C4-2B (cell line): Measurements from ENCODE around the gene HRG.

Experiments used
- ZFX ChIP-seq: fragments of 450-650 bp; IDR thresholded peaks from 2 replicates; pipeline ENCODE4 v1.6.1; 2017
- TF ChIP-seq, protein P1 (sequence below): fragments of 450-650 bp; conservative IDR thresholded peaks from 2 replicates; pipeline ENCODE4 v1.5.1; 2017; ENCODE audit warnings: mild to moderate bottlenecking

DNA sequence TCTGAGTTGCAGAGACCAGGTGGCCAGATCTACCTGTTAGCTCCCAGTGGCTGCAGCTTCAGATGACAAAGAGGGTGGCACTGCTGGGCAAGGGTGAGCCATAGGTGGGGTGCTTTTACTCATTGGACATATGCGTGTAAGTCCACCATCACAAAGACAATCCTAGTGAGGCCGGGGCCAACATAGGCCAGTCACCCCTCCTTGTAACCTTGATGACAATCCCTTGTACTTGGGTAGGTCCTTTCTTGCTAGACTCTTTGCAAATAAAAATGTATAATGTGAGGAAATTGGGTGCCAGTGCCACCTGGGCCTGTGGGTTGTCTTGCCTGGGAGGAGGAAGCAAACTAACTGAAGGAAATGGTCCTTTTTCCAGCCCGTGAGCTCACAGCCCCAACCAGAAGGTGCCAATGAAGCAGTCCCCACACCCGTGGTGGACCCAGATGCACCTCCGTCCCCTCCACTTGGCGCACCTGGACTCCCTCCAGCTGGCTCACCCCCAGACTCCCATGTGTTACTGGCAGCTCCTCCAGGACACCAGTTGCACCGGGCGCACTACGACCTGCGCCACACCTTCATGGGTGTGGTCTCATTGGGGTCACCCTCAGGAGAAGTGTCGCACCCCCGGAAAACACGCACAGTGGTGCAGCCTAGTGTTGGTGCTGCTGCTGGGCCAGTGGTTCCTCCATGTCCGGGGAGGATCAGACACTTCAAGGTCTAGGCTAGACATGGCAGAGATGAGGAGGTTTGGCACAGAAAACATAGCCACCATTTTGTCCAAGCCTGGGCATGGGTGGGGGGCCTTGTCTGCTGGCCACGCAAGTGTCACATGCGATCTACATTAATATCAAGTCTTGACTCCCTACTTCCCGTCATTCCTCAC, 45.4 kb upstream of the HRG start:
- TF ChIP-seq, protein P1, sequence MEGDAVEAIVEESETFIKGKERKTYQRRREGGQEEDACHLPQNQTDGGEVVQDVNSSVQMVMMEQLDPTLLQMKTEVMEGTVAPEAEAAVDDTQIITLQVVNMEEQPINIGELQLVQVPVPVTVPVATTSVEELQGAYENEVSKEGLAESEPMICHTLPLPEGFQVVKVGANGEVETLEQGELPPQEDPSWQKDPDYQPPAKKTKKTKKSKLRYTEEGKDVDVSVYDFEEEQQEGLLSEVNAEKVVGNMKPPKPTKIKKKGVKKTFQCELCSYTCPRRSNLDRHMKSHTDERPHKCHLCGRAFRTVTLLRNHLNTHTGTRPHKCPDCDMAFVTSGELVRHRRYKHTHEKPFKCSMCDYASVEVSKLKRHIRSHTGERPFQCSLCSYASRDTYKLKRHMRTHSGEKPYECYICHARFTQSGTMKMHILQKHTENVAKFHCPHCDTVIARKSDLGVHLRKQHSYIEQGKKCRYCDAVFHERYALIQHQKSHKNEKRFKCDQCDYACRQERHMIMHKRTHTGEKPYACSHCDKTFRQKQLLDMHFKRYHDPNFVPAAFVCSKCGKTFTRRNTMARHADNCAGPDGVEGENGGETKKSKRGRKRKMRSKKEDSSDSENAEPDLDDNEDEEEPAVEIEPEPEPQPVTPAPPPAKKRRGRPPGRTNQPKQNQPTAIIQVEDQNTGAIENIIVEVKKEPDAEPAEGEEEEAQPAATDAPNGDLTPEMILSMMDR, result no peak
- no peak for TF ChIP-seq ZFX
